ELR (cell line): Measurements from ENCODE around the gene ITPRID2.
"Not testable (repeated sequence)": the region's sequence is repeated elsewhere in the genome, so short reads cannot be mapped to it uniquely, and the experiment has no call there.

Experiments used
- DNase-seq: peaks from one replicate; pipeline ENCODE4 v3.0.0-alpha.2; 2015; ENCODE audit warnings: low read depth

ITPRID2 gene

DNA sequence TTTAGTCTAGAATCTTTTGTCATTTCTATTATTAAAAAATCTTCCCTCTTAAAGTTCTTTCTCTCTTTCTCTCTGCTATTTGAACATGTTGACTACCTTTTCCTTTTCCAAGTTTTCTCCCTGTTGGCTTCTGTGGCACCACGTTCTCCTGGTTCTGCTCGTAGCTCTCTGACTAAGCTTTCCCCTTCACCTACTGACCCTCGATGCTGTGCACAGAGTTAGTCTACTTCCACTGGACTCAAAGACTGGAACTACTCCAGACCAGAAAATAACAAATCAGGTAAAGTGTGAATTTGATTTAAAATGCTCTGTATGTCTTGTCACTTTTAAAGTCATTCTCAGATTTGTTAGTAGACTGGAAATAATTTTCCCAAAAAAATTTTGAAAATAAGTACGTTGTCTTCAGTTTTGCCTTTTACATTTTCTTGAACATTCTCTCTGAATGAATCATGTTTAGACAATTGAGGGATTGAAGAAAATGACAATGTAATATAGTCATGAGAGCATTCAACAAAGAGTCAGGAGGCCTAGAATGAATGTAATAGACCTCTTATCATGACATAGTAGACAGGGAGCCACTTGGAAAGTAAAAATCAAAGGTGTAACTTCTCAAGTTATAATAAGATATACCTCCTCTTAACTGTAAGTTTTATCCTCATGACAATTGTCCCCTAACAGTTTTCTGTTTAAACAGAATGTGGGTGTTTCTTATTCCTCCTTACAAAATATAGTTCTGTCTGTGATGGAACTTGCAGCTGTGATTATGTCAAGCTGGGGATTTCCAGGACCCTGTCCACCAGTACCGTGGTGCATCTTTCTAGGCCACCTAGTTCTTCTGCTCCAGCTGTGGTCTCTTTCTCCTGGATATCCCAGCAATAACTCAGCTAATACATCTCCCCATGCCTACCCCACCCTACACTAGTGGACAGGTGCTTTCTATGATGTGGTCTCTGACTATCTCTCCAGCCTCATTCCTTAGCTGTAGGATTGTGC is 25.5 kb downstream of the ITPRID2 start:
- DNase-seq: peak; percentile 84

DNA sequence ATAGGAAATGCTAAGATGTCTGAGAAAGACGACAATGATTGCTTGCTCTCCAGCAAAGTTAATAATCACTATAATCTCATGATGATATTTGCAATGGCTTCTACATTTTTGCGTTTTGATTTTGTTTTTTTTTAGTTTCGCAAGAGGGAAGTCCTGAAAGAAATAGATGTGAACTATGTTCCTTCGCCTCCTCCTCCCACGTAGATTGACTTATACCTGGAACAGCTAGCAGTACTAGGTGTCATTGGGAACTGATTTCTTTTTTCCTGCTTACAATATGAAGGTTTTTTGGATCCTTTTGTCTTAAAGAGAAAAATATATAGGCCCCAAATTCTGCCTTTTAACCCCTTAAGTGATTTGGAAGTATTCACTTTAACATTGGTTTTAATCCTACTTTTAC is 26.7 kb downstream of the ITPRID2 start:
- no peak for DNase-seq

DNA sequence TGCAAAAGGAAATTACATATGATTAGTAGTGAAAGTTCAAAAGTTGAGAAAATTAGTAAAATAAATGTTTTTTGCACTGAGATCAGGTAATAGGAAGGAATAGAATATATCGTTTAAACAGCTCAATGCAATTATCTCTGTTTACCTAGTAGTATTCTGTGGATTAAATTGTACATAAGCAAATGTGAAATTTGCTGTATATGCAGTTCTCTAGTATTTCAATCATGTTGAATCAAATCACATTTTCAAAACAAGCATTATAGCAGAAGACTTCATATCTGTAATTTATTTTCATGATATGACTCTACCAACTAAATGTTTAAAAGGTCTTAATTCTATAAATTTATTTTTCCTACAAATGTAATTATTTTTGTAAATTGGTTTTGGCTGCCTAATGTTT is 31.6 kb downstream of the ITPRID2 start:
- no peak for DNase-seq

DNA sequence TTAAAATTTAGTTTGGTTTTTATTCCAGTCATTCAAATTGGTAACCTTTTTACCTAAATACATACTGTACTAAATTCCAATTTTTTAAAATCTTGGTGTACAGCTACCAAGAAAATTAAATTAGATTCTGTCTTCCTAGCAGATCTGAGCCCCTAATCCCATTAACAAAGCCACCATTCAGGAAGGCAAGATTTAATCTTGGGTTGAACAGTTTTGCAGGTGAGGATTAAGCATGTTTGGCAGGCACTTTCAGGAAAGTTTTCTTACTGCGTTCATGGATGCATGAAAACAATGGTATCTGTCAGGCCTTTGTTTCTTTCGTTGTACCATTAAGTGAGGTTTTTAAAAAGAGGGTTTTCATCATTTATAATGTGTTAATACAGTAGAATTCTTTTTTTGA is 32.8 kb downstream of the ITPRID2 start:
- DNase-seq: no peak

DNA sequence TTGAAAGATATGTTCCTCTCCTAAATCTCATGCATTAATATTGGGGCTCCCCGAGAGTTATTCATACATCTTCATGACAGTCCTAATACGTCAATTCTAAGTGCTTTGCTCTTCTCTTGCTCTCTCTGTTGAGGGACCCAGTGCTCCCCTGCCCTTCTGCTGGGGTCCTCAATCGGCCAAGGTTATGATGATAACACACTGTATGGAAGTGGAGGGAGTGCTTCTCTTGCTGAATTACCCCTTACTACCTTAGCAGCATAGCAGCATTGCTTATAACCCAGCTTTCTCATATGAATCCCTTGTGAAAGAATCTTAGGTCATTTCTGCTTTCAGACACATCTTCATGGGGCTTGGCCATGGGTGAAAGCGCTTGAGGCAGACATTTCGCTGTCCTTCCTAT is 43.2 kb downstream of the ITPRID2 start:
- no peak for DNase-seq

DNA sequence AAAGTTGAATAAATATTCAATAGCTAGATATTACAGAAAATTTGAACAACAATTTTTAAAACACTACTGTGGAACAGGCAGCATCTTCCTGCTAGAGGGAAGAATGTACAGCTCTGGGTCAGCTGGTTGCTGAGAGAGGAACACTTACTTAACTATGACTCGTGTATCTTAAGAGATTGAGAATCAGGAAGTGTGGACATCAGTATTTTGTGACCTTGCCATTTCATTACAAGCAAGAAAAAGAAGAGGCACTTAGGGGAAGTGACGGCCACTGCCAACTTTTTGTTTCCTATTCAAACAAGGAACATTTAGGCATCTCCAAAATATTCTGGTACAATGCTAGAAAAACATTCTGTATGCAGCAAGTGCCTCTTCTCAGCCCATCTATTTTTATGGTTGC is 45.9 kb downstream of the ITPRID2 start:
- peak; percentile 16 for DNase-seq

DNA sequence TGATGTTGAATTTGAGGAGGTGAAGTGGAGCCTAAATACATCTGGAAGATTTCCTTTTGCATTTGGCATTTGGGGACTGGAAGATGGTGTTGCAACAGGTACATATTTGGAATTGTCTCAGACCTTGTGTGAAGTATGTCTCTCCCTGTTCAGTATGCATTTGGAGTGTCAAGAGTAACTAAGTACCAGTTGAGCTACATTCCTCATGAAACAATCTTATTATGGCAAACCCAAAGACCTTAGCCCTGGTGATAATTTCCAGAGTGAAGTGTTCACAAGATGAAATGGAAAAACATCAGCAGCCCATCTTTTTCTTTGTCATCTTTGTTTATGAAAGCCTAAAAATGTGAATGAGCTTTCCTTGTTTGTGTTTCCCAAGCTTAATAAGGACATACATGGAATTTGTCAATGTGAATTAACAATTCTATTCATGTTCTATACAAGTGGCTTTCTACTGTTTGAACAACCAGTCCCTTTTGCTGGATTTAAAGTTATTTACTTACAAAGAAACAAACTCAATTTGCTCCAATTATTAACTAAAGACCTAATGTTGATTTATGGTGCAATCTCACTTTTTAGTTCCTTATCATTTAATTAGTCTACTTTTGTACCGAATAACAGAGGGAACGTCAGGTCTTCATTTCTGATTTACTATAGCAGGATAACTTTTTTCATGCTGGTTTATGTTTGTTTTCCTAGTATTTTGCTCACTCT is 52.0 kb downstream of the ITPRID2 start:
- DNase-seq: no peak

DNA sequence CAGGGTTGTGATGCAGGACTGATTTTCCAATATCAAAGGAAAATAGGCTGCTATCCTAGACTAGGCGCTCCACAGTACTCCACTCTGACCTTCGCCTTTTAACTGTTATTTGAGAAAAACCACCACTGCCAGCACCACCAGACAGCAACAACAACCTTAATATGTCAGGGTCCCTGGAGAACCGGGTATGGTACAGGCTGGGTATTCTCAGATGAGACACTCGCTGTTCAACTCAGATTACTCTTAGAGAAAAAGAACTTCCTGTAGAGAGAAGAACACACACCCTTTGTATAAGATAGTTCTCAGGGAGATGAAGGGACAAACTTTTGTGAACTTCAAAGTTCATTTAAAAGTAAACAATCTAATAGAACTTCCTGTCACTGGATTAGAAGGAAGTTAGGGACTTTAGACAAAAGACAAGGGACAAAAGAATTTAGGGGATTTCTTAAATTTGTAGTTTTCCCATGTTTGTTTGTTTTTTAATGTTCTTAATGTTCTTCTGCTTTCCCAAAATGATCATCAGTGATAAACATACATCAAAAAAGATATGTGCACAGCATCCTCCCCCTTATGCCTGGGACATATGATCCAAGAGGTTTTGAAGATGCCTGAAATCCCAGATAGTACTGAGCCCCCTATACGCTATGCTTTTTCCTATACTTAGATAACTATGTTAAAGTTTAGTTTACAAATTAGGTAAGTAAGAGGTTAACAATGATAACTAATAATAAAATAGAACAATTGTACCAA is 52.8 kb downstream of the ITPRID2 start:
- no peak for DNase-seq

DNA sequence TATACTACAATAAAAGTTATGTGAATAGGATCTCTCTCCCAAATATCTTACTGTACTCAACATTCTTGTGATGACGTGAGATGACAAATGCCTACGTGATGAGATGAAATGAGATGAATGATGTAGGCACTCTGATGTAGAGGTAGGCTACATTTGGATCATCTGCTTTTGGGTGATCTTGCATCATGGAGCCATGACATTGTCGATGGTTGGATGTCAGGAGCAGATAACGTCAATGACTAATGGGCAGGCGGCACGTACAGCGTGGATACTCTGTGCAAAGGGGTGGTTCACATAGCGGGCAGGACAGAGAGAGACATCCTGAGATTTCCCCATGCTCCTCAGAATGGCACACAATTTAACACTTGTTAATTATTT is 53.4 kb downstream of the ITPRID2 start:
- DNase-seq: no peak

DNA sequence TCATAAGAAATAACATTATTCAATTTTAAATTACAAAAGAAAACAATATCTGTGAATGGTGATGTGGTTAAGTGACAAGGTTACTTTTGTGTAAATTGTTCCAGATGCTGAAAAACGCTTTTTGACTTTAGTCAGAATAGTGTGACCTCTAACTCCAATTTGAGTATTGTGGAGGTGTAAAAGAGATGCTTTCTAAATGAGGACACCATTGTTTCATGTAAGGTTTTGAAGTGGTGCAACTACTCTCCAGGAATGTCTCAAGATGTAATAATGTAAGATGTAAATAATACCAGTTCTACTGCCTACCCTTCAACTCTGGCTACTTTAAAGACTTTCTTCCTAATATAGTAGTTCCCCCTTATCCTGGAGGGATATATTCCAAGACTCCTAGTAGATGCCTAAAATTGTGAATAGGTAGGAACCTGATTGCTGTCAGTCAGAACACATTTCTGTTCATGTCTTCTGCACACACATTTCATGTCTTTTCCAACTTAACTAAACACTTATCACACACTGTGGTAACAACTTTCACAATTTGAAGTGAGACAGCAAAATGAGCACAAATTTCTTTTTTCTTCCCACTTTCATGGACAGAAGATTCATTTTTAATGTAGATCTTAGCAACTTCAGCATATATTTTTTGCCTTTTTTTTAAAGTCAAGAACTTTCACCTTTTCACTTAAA is 55.1 kb downstream of the ITPRID2 start:
- DNase-seq: no peak

DNA sequence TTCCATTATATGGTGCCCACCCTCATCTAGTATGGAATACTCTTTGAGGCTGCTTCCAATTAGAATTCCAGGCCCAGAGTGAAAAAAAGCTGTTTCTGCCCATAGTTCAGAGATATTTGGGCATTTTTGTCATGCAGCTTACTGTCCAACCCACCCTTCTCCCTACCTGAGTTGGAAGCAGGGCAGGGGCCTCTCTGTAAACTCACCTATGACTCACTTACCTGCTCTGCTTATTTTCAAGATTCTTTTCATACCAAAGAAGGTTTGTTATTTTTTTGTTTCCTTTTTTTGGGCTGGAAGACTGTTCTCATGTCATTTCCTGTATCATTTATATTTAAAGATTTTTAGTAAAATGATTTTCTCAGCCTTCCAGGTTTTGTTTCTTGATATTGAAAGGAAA is 55.7 kb downstream of the ITPRID2 start:
- DNase-seq: no peak

DNA sequence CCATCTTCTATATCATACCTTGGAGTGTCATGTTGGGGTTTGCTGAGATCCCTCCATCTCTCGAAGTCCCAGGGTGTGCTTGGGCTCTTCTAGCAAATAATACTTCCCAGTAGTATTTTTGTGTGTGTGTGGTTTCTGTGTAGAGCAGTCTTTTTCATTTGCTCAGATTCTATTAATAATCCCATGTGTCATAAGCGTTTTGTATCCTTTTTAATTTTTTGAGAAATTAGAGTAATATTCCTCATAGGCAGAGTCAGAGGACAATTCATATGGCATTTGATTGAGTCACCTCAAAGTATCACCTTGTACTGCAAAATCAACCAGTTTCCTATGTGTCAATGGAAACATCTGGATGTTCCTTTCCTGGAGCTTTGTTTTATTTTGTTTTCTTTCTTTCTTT is 56.7 kb downstream of the ITPRID2 start:
- peak; percentile 6 for DNase-seq

DNA sequence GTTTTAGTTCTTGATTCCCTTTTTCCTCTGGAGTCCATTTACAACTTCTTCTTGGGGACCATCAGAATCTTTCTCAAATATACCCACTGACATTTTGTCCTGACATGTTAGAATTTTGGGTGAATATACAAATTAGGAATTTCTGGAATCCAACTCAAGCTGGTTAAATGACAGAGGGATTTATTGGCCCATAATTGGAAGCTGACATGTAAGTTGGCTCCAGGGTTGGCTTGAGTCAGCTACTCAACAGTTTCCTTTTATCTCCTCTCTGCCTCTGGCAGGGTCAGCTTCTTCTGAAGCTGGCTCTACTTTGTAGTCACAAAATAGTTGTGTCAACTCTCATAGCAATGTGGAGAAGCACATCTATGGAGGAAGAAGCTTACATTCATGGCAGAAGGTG is 57.5 kb downstream of the ITPRID2 start:
- DNase-seq: peak; percentile 36

DNA sequence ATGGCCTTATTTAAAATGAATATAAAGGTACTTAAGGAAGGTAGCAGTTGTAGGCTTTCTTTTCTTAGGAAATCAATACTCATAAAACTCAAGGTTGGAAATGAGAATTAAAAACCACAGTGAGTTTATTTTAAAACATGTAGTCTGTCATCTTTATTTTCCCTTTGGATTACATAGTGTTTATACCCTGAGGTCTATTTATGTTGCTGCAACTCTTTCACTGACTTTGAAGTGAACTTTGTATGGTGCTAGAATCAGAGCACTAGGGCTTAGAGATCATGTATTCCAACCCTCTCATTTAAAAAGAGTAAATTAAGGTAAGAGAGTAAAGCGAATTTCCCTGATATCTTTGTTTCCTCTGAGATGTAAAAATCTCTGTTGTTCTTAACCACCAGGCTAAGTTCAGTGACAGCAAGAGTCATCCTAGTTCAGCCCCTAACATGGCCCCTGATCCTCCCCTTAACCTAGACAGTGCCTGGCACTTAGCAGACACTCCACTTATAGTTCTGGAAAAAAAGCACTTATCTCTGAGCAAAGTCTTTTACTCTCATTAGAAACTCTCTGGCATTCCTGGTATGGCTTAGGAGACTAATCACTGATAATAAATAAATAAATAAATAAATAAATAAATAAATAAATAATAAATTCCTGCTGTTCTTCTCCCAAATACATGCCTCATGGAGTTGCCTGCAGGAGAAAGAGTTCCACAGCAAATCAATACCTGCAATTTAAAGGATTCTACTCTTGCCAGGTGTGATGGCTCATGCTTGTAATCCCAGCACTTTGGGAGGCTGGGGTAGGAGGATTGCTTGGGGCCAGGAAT is 61.1 kb downstream of the ITPRID2 start:
- DNase-seq: no peak

DNA sequence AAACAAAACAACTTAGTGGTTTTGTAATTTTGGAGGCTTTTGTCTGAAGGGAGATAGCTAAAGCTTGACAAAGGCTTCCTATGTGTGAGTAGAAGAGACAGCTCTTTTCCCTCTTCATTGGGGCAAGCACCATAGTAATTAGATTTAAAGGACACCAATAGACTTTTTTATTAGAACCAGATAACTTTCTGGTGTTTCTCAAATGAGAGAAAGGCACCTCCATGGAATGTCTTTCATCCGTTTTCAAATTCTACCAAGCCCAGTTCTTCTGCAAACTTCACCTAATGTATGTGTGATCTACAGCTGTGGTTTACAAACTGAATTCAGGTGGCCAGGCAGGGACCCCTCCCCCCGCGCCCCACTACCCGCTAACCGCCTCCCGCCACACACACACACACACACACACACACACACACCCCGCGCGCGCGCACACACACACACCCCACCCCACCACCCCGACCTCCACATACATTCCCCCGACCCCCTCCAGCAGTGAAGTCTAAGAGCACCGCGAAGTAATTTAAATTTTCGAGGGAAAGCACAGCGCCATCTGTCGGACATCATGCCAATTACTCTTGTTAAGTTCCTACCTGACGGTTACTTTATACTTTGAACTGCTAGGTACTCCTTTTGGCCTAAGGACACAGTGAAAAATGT is 62.5 kb downstream of the ITPRID2 start:
- peak; percentile 71 for DNase-seq

DNA sequence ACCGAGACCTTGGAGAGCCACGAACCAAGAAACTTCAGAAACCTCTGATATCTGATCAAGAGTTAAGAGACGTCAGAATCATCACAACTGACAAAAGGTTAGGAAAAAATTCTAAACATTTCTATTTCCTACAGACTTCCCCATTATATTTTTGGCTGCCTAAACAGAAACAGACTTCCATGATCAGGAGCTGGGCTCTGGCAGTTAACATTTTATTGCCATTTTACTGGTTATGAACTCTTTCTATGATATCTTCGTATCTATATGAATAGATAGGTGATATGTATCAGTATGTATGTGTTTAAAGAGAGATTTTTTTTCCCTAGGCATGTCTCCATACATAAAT is 63.0 kb downstream of the ITPRID2 start:
- peak; percentile 34 for DNase-seq

DNA sequence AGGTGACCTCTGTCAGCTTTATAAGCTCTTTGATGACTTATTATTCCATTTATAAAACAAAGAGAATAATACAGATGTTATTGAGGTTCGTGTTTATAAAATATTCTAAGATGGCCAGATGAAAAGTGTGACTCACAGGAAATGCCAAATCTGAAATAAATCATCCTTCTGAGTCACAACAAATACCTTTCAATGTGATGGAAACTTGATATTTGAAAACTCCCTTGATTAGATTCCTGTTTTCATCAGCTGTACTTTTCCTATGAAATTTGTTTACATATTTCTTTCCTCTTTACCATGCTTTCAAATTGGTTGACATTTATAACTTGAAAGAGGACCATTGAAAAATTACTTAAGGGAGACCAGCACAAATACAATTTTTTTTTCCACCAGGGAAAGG is 63.5 kb downstream of the ITPRID2 start:
- DNase-seq: peak; percentile 87

DNA sequence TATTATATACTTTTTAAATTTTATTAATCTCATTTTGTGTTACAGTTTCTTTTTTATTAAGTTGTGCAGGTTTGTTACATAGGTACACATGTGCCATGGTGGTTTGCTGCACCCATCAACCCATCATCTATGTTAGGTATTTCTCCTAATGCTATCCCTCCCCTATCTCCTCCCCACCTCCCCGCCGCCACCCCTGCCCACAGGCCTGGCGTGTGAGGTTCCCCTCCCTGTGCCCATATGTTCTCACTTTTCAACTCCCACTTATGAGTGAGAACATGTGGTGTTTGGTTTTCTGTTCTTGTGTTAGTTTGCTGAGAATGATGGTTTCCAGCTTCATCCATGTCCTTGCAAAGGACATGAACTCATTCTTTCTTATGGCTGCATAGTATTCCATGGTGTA is 64.3 kb downstream of the ITPRID2 start:
- DNase-seq: not testable (repeated sequence)

DNA sequence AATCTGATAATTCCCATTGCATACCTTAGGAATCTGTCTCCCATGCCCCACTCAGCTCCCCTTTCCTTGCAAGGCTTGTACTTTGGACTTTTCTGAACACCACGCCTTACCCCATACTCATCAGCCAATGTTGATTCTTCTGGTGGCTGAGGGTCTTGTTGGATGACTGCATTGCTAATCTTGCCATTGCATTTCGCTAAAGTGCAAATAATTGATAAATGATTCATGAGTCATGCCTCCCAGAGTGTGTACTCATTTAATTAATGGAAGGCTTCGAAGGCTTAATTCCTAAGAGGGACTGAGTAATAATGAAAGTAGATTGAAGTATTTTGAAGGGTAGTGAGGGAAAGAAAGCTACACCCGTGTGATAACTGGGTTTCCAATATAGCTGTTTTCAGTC is 66.1 kb downstream of the ITPRID2 start:
- DNase-seq: no peak

DNA sequence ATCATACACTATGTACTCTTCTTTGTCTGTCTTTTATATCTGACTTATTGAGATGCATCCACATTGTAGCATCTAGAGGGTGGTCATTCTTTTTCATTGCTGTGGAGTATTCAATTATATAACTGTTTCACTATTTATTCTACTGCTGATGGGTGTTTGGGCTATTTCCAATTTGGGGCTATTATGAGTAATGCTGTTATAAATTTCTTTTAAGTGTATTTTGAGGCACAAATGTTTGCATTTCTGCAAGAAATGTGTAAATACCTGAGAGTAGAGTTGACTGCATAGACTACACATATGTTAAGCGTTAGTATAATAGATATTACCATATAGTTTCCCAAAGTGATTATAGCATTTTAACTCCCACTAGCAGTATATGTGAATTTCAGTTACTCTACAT is 67.2 kb downstream of the ITPRID2 start:
- DNase-seq: no peak

DNA sequence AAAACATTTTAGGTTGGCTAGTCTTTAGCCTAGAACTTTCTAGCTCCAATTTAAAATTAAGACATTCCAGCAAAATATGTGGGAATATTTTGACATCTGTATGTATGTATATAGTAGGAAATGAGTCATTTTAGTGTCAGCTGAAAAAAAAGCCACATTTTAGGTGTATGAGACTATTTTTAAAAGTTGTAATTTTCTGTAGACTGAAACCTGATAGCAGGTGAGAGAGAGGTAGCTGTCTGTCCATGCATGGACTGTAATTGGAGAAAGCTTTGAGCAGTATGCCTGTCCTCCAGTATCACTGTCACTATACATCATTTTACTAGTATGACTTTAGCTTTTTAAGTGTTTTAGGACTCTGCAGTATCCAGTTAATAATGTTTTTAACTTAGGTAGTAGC is 68.0 kb downstream of the ITPRID2 start:
- peak; percentile 69 for DNase-seq
